ENCODE results near the gene LCLAT1.

- TF ChIP-seq CTCF (conservative IDR thresholded peaks at IDR 0.05) (no peak), ZFX (IDR thresholded peaks at IDR 0.05) (no peak)
Observed at GRCh38 chr2:30683236-30683956, 236.3 kb downstream of the LCLAT1 start.
